Esophagus muscularis mucosa (tissue), 3 donors: Measurements from ENCODE around the gene PRR15L.

Source experiments
- POLR2A ChIP-seq: fragments of 450-650 bp; IDR thresholded peaks from one replicate; pipeline ENCODE4 v1.6.1; 2017; ENCODE audit warnings: antibody characterized with exemption, moderate library complexity, mild to moderate bottlenecking, low read depth
- TF ChIP-seq, protein P1 (sequence below), 3 experiments: fragments of 200-600 bp in 2 of 3; fragments of 450-650 bp in 1 of 3; sonication (generic) in 2 of 3; IDR thresholded peaks; one replicate each; pipeline ENCODE4 v1.5.1; 2017 to 2019; ENCODE audit warnings: antibody characterized with exemption in 3 of 3, mild to moderate bottlenecking in 2 of 3, moderate library complexity in 1 of 3

DNA sequence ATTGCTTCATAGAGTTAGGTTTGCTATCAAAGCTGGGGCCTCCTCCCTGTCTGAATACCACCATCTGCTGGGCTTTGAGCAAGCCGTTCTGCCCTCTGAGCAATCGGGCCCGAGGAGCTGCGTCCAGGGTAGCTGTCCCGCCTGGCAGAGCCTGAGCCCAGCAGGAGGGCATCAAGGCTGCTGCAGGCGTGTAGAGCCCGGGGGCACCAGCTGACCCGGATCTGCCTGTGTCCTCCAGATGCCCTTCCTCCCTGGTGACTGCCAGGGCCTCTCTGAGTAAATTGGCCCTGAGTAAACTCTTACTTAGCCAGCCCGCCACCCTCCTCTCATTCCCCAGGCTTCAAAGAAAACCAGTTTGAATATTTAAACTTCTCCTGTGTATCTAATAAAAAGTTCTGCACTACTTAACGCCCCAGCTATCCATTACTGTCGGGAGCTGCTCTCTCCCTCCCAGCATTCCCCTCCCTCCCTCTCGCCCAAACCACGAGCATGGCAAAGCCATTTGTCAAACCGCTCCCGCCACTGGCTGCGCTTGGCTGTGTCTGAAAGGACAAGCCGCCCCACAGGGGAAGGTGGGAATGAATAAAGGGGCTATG lies 29.7 kb upstream of the PRR15L start:
- TF ChIP-seq, protein P1, sequence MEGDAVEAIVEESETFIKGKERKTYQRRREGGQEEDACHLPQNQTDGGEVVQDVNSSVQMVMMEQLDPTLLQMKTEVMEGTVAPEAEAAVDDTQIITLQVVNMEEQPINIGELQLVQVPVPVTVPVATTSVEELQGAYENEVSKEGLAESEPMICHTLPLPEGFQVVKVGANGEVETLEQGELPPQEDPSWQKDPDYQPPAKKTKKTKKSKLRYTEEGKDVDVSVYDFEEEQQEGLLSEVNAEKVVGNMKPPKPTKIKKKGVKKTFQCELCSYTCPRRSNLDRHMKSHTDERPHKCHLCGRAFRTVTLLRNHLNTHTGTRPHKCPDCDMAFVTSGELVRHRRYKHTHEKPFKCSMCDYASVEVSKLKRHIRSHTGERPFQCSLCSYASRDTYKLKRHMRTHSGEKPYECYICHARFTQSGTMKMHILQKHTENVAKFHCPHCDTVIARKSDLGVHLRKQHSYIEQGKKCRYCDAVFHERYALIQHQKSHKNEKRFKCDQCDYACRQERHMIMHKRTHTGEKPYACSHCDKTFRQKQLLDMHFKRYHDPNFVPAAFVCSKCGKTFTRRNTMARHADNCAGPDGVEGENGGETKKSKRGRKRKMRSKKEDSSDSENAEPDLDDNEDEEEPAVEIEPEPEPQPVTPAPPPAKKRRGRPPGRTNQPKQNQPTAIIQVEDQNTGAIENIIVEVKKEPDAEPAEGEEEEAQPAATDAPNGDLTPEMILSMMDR (IDR thresholded peaks at IDR 0.05), result no peak
- no peak for TF ChIP-seq POLR2A
